HL-60 (cell line): Measurements from ENCODE around the gene VAMP5.
A peak's percentile ranks its signal among the peaks of the same experiment; 100 is the strongest.
"Not testable (repeated sequence)": the region's sequence is repeated elsewhere in the genome, so short reads cannot be mapped to it uniquely, and the experiment has no call there.

Source experiments
- DNase-seq, 2 experiments: peaks; one replicate each; pipeline ENCODE4 v3.0.0-alpha.2; 2010 to 2020; ENCODE audit warnings: low read depth in 1 of 2, low spot score in 1 of 2
- H3K27ac ChIP-seq: fragments of 250-450 bp; sonication (Bioruptor Pico); replicated peaks from 2 replicates; pipeline ENCODE4 v1.5.1; 2020; ENCODE audit warnings: mild to moderate bottlenecking, moderate library complexity
- H3K27me3 ChIP-seq: fragments of 250-450 bp; sonication (Bioruptor Pico); 2 replicates; pipeline ENCODE4 v1.5.1; 2021; ENCODE audit warnings: mild to moderate bottlenecking, moderate library complexity; ENCODE audit not compliant: insufficient read depth, poor library complexity, severe bottlenecking
- H3K4me3 ChIP-seq: replicated peaks from 2 replicates; pipeline ENCODE4 v1.5.1; 2011; ENCODE audit warnings: mild to moderate bottlenecking, control low read depth, low read length; ENCODE audit not compliant: insufficient read depth
- GABPA ChIP-seq: IDR thresholded peaks from 2 replicates; pipeline ENCODE4 v1.6.1; 2012; ENCODE audit warnings: low read depth
- POLR2AphosphoS5 ChIP-seq: IDR thresholded peaks from 2 replicates; pipeline ENCODE4 v1.6.1; 2012; ENCODE audit warnings: low read depth
- SPI1 ChIP-seq: IDR thresholded peaks from 2 replicates; pipeline ENCODE4 v1.6.1; 2012; ENCODE audit warnings: low read depth, mild to moderate bottlenecking, borderline replicate concordance
- TF ChIP-seq, protein P1 (sequence below): IDR thresholded peaks from 2 replicates; pipeline ENCODE4 v1.6.1; 2012; ENCODE audit warnings: low read depth; ENCODE audit not compliant: insufficient replicate concordance
- TF ChIP-seq, protein P2 (sequence below): IDR thresholded peaks from one replicate; pipeline ENCODE4 v1.5.1; 2011; ENCODE audit warnings: low read length, control low read depth, inconsistent platforms; ENCODE audit not compliant: insufficient read depth

VAMP5 gene

DNA sequence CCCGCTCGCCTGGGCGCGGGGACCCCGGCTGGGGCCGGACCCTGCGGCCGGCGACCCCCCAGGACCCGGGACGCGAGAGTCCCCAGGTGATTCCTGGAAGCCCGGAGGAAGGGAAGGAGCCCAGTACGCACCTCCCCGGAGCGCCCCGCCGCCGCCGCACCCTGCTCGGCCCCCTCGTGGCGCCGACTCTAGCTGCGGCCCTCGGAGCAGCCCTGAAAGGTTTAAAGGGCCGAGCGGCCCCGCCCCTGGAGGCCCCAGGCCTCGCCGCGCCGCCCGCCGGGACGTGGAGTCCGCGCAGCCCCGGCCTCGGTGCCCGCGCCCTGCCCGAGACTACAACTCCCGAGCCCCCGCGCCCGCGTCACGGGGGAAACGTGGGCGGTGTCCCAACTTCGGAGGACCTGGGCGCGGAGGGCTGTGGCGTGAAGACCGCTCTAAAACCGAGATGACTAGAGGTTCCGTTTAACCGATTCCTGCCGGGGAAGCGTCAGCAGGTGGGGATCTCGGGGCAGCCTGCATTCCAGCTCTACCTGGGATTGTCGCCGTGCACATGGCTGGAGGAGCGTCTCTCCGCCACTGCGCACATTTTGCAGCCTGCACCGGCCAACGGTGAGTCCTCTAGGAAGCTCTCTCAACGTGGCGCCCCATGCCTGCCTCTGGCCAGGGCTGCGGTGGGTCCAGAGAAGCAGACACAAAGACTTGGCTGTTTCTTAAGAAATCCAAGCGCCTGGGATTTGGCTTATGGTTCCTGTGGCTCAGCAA, 18.4 kb downstream of the VAMP5 start, which contains the start of gene TMEM150A:
Gene TMEM150A, minus strand, starts transcription at position 223 of the 759 bp plus-strand sequence. CDS start 750 bp downstream, outside the sequence.
- peak; percentile 74 to 87 for DNase-seq
- no peaks in the 10 kb centered on the region for H3K27me3 ChIP-seq
- TF ChIP-seq, protein P1, sequence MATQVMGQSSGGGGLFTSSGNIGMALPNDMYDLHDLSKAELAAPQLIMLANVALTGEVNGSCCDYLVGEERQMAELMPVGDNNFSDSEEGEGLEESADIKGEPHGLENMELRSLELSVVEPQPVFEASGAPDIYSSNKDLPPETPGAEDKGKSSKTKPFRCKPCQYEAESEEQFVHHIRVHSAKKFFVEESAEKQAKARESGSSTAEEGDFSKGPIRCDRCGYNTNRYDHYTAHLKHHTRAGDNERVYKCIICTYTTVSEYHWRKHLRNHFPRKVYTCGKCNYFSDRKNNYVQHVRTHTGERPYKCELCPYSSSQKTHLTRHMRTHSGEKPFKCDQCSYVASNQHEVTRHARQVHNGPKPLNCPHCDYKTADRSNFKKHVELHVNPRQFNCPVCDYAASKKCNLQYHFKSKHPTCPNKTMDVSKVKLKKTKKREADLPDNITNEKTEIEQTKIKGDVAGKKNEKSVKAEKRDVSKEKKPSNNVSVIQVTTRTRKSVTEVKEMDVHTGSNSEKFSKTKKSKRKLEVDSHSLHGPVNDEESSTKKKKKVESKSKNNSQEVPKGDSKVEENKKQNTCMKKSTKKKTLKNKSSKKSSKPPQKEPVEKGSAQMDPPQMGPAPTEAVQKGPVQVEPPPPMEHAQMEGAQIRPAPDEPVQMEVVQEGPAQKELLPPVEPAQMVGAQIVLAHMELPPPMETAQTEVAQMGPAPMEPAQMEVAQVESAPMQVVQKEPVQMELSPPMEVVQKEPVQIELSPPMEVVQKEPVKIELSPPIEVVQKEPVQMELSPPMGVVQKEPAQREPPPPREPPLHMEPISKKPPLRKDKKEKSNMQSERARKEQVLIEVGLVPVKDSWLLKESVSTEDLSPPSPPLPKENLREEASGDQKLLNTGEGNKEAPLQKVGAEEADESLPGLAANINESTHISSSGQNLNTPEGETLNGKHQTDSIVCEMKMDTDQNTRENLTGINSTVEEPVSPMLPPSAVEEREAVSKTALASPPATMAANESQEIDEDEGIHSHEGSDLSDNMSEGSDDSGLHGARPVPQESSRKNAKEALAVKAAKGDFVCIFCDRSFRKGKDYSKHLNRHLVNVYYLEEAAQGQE, result no peak
- peak; percentile 35; the same call in 1 of the 2 replicates for TF ChIP-seq POLR2AphosphoS5
- peak within 1 kb of the TSS; percentile 49 for H3K27ac ChIP-seq
- peak within 1 kb of the TSS; percentile 66 for H3K4me3 ChIP-seq

DNA sequence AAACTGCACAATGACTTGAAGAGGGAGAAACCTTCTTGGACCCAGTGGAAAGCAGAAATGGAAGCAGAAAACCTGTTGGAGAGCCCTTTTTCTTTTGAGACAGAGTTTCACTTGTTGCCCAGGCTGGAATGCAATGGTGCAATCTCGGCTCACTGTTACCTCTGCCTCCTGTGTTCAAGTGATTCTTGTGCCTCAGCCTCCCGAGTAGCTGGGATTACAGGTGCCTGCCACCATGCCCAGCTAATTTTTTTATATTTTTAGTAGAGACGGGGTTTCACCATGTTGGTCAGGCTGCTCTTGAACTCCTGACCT, 19.9 kb downstream of the VAMP5 start:
- not testable (repeated sequence) for DNase-seq, H3K27ac ChIP-seq, H3K27me3 ChIP-seq, H3K4me3 ChIP-seq

DNA sequence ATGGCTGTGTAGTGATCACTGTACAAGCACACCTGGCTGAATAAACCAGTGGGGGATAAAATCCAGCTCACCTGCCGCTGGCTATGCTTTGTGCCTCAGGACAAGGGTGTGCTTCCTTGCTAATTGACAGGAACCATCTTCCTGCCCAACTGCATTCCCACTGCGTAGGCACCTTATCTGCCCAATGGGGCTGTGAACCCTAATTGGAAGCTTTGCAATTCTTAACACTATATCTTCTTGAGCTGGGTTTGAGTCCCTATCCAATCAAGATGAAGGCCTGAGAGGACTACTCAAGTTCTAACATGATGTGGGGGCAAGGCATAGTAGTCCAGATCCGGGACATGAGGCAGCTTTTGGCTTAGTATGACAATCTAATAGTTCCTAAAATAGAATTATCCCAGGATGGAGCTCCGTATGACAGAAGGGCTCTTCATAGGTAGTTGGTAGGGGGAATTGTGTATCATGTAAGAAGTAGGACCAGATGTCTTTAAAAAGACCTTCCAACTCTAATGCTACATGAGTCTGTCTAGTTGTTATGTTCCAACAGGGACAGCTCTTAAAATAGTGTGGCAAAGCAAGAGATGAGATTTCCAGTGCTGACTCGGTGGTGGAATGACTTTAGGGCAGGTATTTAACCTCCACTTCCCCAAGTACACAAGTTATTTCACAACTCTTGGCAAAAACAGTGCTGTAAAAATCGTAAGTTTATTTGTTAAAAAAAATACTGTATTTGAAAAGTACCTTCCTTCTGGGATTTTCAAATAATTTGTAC, 20.5 kb downstream of the VAMP5 start:
- Histone ChIP-seq H3K4me3 (no peak overlapping the region), H3K27ac (no peak overlapping the region), H3K27me3 (no peaks in the 10 kb centered on the region)
- 0 out of 2 replicates have a peak, but pooled peaks have one; percentile 1 for TF ChIP-seq SPI1
- TF ChIP-seq GABPA, result no peak
- no peak for DNase-seq

DNA sequence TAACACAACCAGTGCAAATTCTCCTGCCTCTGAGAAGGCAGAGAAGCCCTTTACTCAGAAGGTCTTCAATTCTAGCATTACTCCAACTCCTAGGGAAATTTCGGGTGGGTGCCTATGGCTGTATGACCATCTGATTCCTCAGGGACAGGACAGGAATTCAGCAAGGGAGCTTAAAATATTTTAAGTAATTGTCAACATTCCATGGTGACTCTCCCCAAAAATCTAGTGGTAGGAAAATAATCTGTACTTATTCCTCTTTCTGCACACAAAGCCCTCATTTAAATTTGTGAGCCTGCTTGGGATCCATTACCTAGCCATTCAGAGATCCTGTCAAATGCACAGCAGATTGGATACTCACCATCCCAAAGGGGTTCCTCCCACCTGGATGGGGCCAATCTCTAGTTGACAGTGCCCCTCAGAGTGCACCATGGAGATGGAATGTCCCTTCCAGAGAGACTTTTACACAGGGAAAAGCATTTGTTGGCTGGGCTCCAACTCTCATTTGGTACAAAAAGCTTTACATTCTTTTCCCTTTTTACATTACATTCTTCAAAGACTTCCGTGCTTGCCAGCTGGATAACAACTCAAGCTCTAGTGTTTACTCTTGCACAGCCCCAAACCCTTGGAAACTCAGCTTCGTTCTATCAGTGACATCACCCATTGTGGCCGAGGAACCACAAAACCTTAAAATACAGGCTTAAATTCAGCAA, 21.3 kb downstream of the VAMP5 start:
- no peak for DNase-seq
- no peak for TF ChIP-seq SPI1
- no peak for TF ChIP-seq GABPA
- TF ChIP-seq, protein P2, sequence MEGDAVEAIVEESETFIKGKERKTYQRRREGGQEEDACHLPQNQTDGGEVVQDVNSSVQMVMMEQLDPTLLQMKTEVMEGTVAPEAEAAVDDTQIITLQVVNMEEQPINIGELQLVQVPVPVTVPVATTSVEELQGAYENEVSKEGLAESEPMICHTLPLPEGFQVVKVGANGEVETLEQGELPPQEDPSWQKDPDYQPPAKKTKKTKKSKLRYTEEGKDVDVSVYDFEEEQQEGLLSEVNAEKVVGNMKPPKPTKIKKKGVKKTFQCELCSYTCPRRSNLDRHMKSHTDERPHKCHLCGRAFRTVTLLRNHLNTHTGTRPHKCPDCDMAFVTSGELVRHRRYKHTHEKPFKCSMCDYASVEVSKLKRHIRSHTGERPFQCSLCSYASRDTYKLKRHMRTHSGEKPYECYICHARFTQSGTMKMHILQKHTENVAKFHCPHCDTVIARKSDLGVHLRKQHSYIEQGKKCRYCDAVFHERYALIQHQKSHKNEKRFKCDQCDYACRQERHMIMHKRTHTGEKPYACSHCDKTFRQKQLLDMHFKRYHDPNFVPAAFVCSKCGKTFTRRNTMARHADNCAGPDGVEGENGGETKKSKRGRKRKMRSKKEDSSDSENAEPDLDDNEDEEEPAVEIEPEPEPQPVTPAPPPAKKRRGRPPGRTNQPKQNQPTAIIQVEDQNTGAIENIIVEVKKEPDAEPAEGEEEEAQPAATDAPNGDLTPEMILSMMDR, result no peak
- TF ChIP-seq, protein P1, result no peak
- TF ChIP-seq POLR2AphosphoS5, result no peak
- no peak overlapping the region for H3K27ac ChIP-seq
- no peaks in the 10 kb centered on the region for H3K27me3 ChIP-seq
- H3K4me3 ChIP-seq, result no peak overlapping the region

DNA sequence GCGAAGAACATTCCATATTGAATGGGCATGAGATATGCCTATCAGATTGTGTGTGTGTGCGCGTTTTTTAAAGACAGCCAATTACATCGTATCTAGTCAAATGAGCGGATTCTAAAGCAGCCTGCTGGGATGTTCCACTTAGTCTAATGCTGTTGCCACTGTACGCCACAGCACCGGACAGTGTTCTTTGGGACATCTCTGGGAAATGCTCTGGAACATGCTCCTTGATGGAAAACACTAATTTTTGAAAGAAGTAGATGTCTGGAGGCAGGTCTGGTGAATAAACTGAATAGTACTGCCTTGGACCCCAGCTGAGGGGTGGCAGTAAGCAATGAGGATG, 21.9 kb downstream of the VAMP5 start:
- TF ChIP-seq POLR2AphosphoS5, result no peak
- TF ChIP-seq, protein P2, result no peak
- TF ChIP-seq, protein P1, result no peak
- TF ChIP-seq SPI1, result no peak
- Histone ChIP-seq H3K27ac (no peak overlapping the region), H3K4me3 (no peak overlapping the region), H3K27me3 (no peaks in the 10 kb centered on the region)
- no peak for DNase-seq
